GM21423 (cell line): Measurements from ENCODE around the gene TBC1D17.
A peak's percentile ranks its signal among the peaks of the same experiment; 100 is the strongest.

ENCODE experiments used
- ATAC-seq: cut with Tn5 transposase; IDR thresholded peaks from one replicate; pipeline ENCODE4 v1.9.1; 2021; ENCODE audit warnings: mild to moderate bottlenecking, moderate library complexity; ENCODE audit not compliant: unreplicated experiment

TBC1D17 gene

DNA sequence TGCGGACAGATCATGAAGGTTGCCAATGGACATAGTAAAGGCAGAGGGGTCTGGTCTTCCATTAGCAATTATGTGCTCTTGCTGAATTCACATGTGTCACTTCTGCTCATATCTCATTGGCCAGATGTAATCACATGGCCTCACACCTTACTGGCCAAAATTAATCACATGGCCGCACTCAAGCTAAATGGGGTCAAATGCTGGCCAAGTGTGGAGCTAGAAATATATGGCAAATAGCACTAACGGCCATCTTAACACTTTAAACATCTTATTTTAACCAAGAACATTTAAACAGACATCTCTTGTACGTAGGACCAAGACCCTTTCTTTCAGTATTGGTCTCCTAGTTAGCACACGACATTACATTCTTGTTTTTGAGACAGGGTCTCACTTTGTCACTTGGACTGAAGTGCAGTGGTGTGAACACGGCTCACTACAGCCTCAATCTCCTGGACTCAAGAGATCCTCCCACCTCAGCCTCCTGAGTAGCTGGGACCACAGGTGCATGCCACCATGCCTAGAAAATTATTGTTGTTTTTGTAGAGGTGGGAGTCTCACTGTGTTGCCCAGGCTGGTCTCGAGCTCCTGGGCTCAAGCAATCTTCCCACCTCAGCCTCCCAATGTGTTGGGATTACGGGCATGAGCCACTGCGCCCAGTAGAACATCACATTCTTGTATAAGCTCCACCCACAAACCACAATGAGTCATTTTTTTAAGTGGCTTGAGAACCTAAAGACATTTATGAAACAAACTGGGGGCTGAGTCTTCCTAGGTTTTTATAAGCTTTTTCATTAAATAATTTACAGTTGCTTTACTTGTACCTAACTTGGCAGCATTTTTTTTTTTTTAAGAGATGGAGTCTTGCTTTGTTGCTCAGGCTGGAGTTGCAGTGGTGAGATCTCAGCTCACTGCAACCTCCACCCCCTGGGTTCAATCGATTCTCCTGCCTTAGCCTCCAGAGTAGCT is 29.5 kb upstream of the TBC1D17 start:
- ATAC-seq = no peak

DNA sequence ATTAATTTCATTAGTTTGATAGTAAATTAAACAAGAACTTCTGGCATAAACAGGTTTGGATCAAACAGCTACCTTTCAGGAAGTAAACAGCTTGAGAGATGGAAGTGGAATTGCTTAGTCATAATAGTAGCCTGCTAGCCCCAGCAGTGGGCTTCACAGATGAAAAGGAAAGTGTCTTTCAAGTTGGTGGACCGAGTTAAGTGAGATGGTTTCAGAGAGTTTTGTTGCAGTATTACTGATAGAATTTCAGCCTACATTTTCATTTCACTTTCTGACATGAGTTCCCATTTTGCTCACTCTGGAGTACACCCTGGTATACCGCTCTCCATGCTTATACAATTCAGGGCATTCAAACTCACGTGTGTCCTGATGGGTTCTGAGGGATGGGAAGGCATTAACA is 28.6 kb upstream of the TBC1D17 start:
- ATAC-seq = no peak

DNA sequence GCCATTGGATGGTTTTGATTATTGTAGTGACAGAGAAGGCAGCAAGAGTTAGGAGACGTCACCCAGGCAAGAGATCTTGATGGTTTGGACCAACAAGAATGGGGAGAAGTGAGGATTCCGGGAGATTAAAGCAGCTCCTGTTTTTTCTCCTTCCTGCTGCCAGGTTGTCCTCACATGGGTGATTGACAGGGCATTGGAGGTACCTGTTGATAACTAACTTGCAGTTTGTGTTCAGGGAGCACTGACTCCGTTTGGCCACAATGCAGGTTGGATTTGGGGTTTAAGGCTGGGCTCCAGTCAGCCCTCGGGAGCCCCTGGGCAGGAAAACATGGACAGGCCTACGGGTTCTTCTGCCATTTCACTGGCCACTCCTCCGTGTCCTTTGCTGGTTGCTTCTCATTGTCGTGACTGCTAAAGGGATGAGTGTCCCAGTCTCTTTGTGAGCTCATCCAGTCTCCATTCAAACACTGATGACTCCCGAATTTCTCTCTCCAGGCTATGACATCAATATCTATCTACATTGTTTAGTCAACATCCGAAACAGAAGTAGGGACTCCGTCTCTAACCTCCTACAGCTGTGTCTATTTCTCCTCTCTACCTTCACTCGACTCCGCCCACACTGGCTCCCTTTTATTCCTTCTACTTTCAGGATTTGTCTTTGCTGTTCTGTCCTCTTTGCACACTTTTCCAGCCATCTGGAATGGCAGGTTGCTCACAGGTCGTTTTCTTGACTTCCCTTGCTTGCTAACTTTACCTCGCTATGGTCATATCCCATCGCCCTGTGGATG is 27.9 kb upstream of the TBC1D17 start:
- ATAC-seq = no peak

DNA sequence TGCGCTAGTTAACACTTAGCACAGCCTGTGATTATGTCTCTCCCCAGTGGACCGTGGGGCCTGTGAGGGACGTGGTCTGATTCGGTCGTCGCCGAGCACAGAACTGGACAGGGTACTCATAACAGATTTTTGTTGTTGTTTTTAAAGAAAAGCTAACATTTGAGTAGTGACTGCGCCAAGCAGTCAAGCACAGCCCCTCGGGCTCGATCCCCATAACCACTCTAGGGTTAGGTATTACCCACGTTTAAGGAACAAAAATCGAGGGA is 27.3 kb upstream of the TBC1D17 start:
- ATAC-seq = no peak

GRCh38 chr19:49850487-49851342 is 26.8 kb upstream of the TBC1D17 start, which contains the start of gene PTOV1:
Gene PTOV1, plus strand, starts transcription at chr19:49851159.
- peak; percentile 74 for ATAC-seq

DNA sequence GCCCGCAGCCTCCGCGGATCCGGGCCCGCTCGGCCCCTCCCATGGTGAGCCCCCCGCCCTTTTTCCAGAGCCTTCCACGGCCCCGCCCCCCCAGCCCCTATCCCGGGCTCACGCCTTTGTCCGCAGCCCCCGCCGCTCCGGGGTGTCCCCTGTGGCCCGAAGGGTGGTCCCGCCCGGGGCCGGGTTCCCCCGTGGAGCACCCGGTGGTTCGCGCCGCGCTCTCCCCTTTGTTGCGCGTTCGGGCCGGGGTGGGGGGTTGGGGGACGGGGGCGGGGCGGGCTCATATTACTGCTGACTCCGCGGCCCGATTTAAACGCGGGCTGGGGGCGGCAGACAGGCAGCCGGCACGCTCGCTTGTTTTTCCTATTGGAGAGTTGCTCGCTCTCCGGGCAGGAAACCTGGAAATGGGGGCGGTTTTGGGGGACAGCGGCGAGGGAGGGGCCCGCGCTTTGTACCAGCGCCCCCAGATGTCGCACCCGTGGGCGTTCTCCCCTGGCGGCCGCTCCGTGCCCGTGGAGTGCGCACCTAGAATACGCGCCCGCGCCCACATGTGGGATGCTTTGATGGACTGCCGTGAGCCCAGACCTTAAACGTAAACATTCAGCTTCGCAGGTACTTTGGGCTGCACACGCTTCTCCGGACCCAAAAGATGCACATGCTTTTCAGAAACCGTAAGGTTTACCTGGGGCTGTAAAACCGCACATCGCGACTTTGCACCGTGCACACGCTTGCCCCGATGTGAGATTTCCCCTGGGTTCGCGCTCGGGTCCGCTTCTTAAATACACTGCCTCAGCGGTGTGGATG is 25.8 kb upstream of the TBC1D17 start:
- no peak for ATAC-seq

- ATAC-seq = no peak
Observed at GRCh38 chr19:49852631-49853126, 24.8 kb upstream of the TBC1D17 start.

- ATAC-seq = no peak
Observed at GRCh38 chr19:49853852-49854377, 23.6 kb upstream of the TBC1D17 start.

- ATAC-seq = no peak
Observed at GRCh38 chr19:49854378-49855263, 22.9 kb upstream of the TBC1D17 start.

GRCh38 chr19:49855277-49855675 is 22.2 kb upstream of the TBC1D17 start:
- ATAC-seq = no peak

DNA sequence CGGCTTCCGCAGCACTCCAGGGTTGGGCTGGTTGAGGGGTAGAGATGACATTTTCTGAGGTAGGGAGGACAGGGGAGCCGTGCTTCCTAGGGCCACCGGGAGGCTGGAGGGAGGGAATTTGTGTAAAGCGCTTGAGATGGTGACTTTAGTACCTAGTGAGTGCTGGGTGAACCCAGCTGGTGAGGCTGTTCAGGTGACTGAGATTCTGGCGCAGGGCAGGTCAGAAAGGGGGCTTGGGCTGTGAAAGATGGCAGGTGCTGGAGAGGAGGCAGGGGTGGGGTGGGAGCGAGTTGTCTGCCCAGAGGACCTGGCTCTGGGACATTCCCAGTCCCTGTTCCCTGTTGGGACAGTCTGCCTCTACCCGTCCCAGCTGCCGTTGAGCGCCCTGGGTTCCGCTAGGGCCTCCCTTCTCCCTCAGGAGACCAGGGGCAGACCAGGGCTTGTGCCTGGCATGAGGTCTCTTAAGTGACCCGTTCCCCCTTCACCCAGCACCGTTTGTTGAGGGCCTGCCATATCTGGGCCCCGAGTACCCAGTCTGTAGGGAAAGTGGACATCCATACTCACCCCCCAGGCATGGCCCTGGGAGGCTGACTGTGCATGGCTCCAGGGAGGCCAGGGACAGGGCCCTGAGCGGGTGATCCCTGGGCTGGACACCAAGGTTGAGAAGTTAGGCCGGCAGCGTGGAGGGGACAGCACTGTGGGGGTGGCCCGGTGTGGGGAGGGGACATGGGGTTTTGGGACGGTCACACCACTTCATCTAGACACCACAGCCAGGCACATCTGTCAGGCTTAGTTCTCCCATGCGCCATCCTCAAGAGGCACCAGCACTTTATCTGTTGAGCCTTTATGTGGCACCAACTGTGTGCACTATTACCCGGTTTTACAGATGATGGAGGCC is 21.6 kb upstream of the TBC1D17 start:
- no peak for ATAC-seq

- no peak for ATAC-seq
Observed at GRCh38 chr19:49856574-49857021, 20.9 kb upstream of the TBC1D17 start.

GRCh38 chr19:49857061-49857837 is 20.3 kb upstream of the TBC1D17 start:
- no peak for ATAC-seq

DNA sequence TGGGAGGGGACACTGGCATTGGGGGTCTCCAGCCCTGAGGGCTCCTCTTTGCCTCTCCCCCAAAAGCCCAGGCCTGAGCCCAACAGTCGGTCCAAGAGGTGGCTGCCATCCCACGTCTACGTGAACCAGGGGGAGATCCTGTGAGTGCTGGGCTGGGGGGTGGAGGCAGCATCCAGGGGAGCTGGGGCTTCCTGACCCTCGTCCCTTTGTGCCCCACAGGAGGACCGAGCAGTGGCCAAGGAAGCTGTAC is 19.7 kb upstream of the TBC1D17 start:
- no peak for ATAC-seq

DNA sequence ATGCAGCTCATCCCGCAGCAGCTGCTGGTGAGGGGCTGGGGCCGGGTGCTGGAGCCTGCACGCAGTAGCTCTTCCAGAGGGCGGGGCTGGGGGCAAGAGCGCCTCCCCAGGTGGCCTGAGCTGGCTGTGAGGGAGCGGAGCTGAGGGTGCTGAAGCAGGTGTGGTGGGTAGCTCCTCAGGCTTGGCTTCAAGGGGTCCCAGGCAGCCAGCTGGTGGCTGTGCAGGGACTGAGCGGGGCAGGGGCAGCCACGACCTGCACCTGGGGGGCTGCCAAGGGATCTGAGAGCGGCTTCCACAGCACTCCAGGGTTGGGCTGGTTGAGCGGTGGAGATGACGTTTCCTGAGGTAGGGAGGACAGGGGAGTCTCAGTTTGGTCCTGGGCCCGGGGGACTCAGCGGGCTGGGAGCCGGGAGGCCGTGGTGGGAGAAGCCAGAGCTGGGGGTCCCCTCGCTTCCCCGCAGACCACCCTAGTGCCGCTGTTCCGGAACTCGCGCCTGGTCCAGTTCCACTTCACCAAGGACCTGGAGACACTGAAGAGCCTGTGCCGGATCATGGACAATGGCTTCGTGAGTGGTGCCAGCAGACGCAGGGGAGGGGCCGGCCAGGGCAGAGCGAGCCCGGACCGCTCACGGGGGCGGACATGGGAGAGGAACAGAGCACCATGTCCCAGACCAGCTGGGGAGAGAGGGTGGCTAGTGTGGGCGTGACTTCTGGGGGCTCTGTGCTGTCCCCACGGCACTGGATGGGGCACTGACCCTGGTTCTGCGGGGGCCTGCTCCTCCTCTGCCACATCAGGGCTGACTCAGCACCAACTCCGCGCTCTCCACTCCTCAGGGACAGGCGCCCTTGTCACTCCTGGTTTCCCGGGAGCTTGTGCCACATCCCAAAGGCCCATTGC is 19.2 kb upstream of the TBC1D17 start:
- ATAC-seq = no peak

- no peak for ATAC-seq
Observed at GRCh38 chr19:49859682-49860335, 17.7 kb upstream of the TBC1D17 start.
